Breast epithelium (tissue), 3 donors: ENCODE data around the gene PPARD.

Source experiments
- POLR2A ChIP-seq: fragments of 450-650 bp; IDR thresholded peaks from one replicate; pipeline ENCODE4 v1.6.1; 2016; ENCODE audit warnings: antibody characterized with exemption, mild to moderate bottlenecking, moderate library complexity
- POLR2AphosphoS5 ChIP-seq, 3 donors: sonication (generic); formaldehyde crosslinking; IDR thresholded peaks; one replicate each; pipeline ENCODE4 v1.6.1; 2017; ENCODE audit warnings: antibody characterized with exemption in 3 of 3
- TF ChIP-seq, protein P1 (sequence below), 3 donors: fragments of 450-650 bp; IDR thresholded peaks; one replicate each; pipeline ENCODE4 v1.5.1; 2016 to 2017; ENCODE audit warnings: antibody characterized with exemption in 3 of 3, mild to moderate bottlenecking in 3 of 3, moderate library complexity in 3 of 3

GRCh38 chr6:35372633-35373032 lies 30.3 kb downstream of the PPARD start:
- TF ChIP-seq, protein P1, sequence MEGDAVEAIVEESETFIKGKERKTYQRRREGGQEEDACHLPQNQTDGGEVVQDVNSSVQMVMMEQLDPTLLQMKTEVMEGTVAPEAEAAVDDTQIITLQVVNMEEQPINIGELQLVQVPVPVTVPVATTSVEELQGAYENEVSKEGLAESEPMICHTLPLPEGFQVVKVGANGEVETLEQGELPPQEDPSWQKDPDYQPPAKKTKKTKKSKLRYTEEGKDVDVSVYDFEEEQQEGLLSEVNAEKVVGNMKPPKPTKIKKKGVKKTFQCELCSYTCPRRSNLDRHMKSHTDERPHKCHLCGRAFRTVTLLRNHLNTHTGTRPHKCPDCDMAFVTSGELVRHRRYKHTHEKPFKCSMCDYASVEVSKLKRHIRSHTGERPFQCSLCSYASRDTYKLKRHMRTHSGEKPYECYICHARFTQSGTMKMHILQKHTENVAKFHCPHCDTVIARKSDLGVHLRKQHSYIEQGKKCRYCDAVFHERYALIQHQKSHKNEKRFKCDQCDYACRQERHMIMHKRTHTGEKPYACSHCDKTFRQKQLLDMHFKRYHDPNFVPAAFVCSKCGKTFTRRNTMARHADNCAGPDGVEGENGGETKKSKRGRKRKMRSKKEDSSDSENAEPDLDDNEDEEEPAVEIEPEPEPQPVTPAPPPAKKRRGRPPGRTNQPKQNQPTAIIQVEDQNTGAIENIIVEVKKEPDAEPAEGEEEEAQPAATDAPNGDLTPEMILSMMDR (IDR thresholded peaks at IDR 0.05): no peak
- TF ChIP-seq POLR2A: no peak
- TF ChIP-seq POLR2AphosphoS5 (IDR thresholded peaks at IDR 0.05): no peak
